ENCODE measurements around the gene TBC1D5.

Gene TBC1D5

DNA sequence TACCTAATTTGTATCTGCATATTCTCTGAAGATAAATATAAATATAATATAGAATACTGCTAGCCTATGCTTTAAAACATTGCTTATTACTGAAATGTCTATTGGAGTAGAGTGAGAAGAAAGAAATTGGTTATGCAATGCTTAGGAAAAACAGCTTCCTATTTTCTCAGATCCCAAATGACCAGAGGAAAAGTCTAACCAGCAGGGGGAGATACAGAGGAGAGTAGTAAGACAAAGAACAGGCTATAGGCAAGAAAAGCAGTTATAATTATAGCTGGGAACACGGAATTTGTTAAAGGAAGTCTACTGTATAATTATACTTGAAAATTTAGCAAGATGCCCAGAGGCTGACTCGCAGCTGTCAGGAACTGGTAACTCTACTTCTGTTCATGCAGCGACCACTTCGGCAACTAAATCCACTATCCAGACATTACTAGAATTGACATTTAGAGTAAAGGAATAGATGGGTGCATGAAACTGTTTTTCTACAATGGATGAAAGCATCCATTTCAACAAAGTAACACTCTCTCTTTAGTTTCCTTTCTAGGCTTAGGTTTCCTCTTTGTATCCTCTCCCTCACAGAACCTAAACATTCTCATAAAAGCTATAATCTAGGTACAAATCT, 97.2 kb downstream of the TBC1D5 start:
- Histone ChIP-seq H3K9me3 (no peaks in the 10 kb centered on the region), H3K4me3 (no peak overlapping the region), H3K36me3 (no peaks in the 10 kb centered on the region), H3K27me3 (no peaks in the 10 kb centered on the region), H3K27ac (no peak overlapping the region), H3K4me1 (peaks cover 0 to 35% (median 1%) of the 10 kb centered on the region in 4 donors)
- DNase-seq, result no peak
- TF ChIP-seq, protein P1, sequence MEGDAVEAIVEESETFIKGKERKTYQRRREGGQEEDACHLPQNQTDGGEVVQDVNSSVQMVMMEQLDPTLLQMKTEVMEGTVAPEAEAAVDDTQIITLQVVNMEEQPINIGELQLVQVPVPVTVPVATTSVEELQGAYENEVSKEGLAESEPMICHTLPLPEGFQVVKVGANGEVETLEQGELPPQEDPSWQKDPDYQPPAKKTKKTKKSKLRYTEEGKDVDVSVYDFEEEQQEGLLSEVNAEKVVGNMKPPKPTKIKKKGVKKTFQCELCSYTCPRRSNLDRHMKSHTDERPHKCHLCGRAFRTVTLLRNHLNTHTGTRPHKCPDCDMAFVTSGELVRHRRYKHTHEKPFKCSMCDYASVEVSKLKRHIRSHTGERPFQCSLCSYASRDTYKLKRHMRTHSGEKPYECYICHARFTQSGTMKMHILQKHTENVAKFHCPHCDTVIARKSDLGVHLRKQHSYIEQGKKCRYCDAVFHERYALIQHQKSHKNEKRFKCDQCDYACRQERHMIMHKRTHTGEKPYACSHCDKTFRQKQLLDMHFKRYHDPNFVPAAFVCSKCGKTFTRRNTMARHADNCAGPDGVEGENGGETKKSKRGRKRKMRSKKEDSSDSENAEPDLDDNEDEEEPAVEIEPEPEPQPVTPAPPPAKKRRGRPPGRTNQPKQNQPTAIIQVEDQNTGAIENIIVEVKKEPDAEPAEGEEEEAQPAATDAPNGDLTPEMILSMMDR (IDR thresholded peaks at IDR 0.05), result peak; percentile 38 to 52
- intact Hi-C loops (cut with DNase I; ENCODE audit: low total_unique reads), result no loop called here

DNA sequence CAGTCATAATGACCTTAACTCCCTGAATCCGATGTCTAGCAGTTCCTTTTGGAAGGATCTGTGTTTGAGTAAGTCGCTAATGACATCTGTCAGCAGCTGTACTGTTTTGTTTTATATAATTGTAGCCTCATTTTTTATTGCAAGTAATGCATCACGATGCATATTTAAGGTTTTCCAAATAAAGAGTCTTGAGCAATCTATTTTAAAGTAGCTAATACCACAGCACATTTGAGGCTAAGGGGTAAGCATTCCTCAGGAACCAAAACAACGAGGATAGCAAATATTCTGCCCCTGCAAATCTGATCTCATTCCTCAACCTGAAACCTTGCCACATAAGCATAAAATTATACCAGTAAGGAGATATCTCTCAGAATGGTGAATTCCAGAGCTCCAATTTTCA, 98.7 kb downstream of the TBC1D5 start:
- no peaks in the 10 kb centered on the region for H3K9me3 ChIP-seq
- TF ChIP-seq, protein P1 (IDR thresholded peaks at IDR 0.05), result no peak
- no peaks in the 10 kb centered on the region for H3K36me3 ChIP-seq
- intact Hi-C loops (cut with DNase I; ENCODE audit: low total_unique reads), result no loop called here
- H3K27me3 ChIP-seq, result no peaks in the 10 kb centered on the region
- no peak for DNase-seq
- H3K27ac ChIP-seq, result peak overlapping the region in 1 of 2 donors; percentile 43
- peaks cover 0 to 50% (median 13%) of the 10 kb centered on the region in 4 donors for H3K4me1 ChIP-seq
- no peak overlapping the region for H3K4me3 ChIP-seq

DNA sequence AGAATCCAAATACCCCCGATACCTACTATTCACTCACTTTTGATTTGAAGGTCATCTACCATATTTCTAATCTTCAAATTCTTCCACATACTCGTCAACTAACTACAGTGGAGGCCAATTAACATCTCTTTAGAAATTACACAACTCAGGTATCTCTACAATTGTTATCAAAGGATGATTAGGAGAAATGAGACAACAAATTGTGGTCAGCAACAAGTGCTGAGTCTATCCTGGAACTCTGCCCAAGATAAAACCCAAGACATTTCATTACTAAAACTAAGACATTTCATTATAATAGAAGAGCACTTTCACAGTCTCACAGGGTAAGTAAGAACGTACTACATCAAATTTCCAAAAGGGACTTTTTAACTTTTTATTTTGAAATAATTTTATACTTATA, 100.0 kb downstream of the TBC1D5 start:
- no peaks in the 10 kb centered on the region for H3K36me3 ChIP-seq
- H3K4me3 ChIP-seq, result no peak overlapping the region
- intact Hi-C loops (cut with DNase I; ENCODE audit: low total_unique reads), result no loop called here
- H3K27ac ChIP-seq, result no peak overlapping the region
- H3K4me1 ChIP-seq, result peaks cover 0 to 63% (median 19%) of the 10 kb centered on the region in 4 donors
- H3K9me3 ChIP-seq, result no peaks in the 10 kb centered on the region
- DNase-seq, result no peak
- no peaks in the 10 kb centered on the region for H3K27me3 ChIP-seq
- TF ChIP-seq, protein P1 (IDR thresholded peaks at IDR 0.05), result no peak

DNA sequence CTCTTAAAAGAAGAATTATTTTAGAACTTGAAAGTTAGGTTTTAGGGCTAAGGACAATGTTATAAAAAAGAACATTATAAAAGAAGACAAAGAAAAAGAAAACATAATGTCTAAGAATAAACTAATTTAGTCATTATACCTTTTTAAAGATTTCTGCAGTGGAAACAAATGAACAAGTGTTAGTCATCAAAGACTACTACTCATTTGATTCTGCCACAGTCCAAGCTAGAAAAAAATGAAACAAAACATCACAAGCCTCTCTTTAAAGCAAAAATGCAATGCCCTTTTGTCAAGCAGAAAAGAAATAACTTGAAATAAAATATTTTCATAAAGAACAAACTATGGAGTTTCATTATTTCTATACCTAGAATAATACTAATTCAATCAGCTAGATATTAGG, 102.0 kb downstream of the TBC1D5 start:
- intact Hi-C loops (cut with DNase I; ENCODE audit: low total_unique reads), result no loop called here
- H3K4me3 ChIP-seq, result no peak overlapping the region
- H3K27ac ChIP-seq, result peak overlapping the region; percentile 53 to 55
- no peaks in the 10 kb centered on the region for H3K27me3 ChIP-seq
- peaks cover 0 to 73% (median 24%) of the 10 kb centered on the region in 4 donors for H3K4me1 ChIP-seq
- no peaks in the 10 kb centered on the region for H3K9me3 ChIP-seq
- no peak for DNase-seq
- no peaks in the 10 kb centered on the region for H3K36me3 ChIP-seq
- TF ChIP-seq, protein P1 (IDR thresholded peaks at IDR 0.05), result no peak

DNA sequence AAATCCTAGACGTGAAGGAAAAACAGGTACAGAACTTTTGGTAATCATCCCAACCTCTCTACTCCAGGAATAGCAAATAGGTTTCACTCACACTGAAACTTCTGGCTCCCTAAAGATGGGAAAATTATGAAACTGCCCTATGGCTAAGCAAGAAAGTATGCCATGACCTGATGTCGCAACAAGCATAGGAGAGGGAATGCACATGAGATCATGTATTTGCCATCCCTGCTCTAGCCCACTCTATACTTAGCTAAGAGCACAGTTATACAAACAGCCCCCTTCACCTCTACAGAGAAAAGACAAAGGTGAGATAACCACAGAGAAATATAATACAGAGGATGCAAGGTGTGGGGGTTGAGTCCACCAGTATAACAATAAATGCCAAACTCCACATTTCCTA, 102.7 kb downstream of the TBC1D5 start:
- intact Hi-C loops (cut with DNase I; ENCODE audit: low total_unique reads), result no loop called here
- DNase-seq, result peak; percentile 28 to 65
- H3K4me1 ChIP-seq, result peaks cover 0 to 75% (median 30%) of the 10 kb centered on the region in 4 donors
- H3K27ac ChIP-seq, result peak overlapping the region; percentile 53 to 55
- no peak overlapping the region for H3K4me3 ChIP-seq
- H3K36me3 ChIP-seq, result no peaks in the 10 kb centered on the region
- TF ChIP-seq, protein P1 (IDR thresholded peaks at IDR 0.05), result no peak
- no peaks in the 10 kb centered on the region for H3K27me3 ChIP-seq
- H3K9me3 ChIP-seq, result no peaks in the 10 kb centered on the region
